Gastrocnemius medialis (tissue), 4 donors: ENCODE measurements around the gene HSD17B10.
"Not testable (repeated sequence)": the region's sequence is repeated elsewhere in the genome, so short reads cannot be mapped to it uniquely, and the experiment has no call there.

Experiments
- CTCF ChIP-seq, 5 experiments: fragments of 450-650 bp in 3 of 5; fragments of 200-600 bp in 2 of 5; sonication (generic) in 2 of 5; IDR thresholded peaks in 4 of 5; conservative IDR thresholded peaks in 1 of 5; 1 replicate in 4 of 5; 2 replicates in 1 of 5; pipeline ENCODE4 v1.5.1; 2016 to 2019; ENCODE audit warnings: antibody characterized with exemption in 5 of 5, mild to moderate bottlenecking in 3 of 5, moderate library complexity in 3 of 5
- POLR2A ChIP-seq, 2 donors: fragments of 450-650 bp; IDR thresholded peaks; one replicate each; pipeline ENCODE4 v1.6.1; 2017; ENCODE audit warnings: antibody characterized with exemption in 2 of 2, mild to moderate bottlenecking in 2 of 2, moderate library complexity in 2 of 2

GRCh38 chrX:53420351-53420750, 13.8 kb downstream of the HSD17B10 start:
- not testable (repeated sequence) for TF ChIP-seq CTCF (IDR thresholded peaks at IDR 0.05 in 4 of 5, conservative IDR thresholded peaks at IDR 0.05 in 1 of 5); POLR2A (IDR thresholded peaks at IDR 0.05)
